Stimulated activated memory B cell treated with anti-CD40 and anti-IgM and Interleukin-4, amounts not matched to agents 10 μg/mL and 1 μg/mL and 100 μg/mL, for 72 hours (primary cell): Measurements from ENCODE around the gene DOCK1.

ENCODE experiments used
- ATAC-seq: fragments of 150-1000 bp; cut with Tn5 transposase; 2 replicates; pipeline ENCODE4 v1.10.0; 2021
- H3K27ac Mint-ChIP-seq: one replicate; pipeline ENCODE4 v1.8.0; 2022; ENCODE audit warnings: mild to moderate bottlenecking, mixed read lengths
- H3K27me3 Mint-ChIP-seq: one replicate; pipeline ENCODE4 v1.8.0; 2022; ENCODE audit warnings: mixed read lengths
- H3K36me3 Mint-ChIP-seq: one replicate; pipeline ENCODE4 v1.8.0; 2022; ENCODE audit warnings: mixed read lengths
- H3K4me1 Mint-ChIP-seq: one replicate; pipeline ENCODE4 v1.8.0; 2022; ENCODE audit warnings: mixed read lengths
- H3K4me3 Mint-ChIP-seq: one replicate; pipeline ENCODE4 v1.8.0; 2022; ENCODE audit warnings: mild to moderate bottlenecking, moderate library complexity, mixed read lengths
- H3K9me3 Mint-ChIP-seq: one replicate; pipeline ENCODE4 v1.8.0; 2022; ENCODE audit warnings: mixed read lengths

The DOCK1 gene

DNA sequence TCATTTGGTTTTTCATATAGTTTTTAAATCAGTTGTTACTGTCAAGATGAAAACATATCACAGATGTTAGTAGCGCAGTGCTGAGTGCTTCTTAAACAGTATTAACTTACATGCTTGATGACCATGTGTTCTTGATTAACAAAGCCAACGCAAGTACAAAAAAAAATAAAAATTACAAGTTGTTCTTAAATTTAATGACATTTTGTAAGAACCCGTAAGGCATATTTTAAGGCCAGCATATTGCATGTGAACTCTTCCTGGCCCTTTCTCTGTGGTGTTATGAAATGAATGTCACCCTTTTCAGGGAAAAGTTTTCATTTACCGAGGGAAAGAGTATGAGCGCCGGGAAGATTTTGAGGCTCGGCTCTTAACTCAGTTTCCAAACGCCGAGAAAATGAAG is 503.5 kb downstream of the DOCK1 start:
- no peaks in the 10 kb centered on the region for H3K4me1 Mint-ChIP-seq
- no peak for ATAC-seq
- H3K27me3 Mint-ChIP-seq = no peaks in the 10 kb centered on the region
- no peaks in the 10 kb centered on the region for H3K36me3 Mint-ChIP-seq
- peaks cover 5% of the 10 kb centered on the region for H3K9me3 Mint-ChIP-seq
- no peak overlapping the region for H3K4me3 Mint-ChIP-seq
- no peak overlapping the region for H3K27ac Mint-ChIP-seq

DNA sequence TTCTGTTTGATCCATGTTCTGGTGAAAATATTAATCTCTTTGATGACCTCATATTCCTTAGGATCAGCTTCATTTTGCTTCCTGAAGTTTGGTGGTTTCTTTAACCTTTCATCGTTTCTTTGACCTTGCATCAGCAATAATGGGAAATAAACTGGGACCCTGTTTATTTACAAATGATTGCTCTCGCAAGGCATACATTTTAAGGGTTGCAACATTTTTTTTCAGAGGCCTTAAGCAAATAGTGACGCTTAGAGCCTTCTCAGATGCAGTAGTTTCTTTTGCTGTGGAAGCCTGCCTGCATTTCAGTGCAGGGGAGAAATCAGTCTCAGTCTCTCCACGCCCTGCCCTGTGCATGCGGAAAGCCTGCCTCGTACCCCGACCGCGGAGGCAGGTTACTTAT is 504.8 kb downstream of the DOCK1 start:
- no peaks in the 10 kb centered on the region for H3K4me1 Mint-ChIP-seq
- no peak overlapping the region for H3K27ac Mint-ChIP-seq
- H3K27me3 Mint-ChIP-seq = no peaks in the 10 kb centered on the region
- no peaks in the 10 kb centered on the region for H3K36me3 Mint-ChIP-seq
- no peak for ATAC-seq
- no peak overlapping the region for H3K4me3 Mint-ChIP-seq
- H3K9me3 Mint-ChIP-seq = peaks cover 3% of the 10 kb centered on the region

DNA sequence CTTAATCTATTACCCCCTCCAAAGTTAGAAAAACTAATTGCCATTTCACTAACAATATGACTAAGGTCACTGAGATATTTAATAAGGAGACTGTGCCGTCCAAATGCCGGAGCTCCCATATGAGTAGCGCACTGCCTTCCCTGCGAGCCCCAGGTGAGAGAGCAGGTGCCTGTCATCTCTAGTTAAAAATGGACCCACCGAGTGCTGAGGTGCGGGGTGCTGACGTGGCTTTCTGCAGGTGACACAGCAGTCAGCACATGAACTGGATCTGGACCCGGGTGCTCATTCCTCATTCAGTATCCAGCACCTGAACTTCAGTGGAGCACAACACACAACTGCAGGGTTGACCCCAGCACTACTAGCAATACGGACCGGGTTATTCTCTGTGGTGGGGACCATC is 505.8 kb downstream of the DOCK1 start:
- Mint-ChIP-seq H3K9me3 (peaks cover 3% of the 10 kb centered on the region), H3K27me3 (no peaks in the 10 kb centered on the region), H3K36me3 (no peaks in the 10 kb centered on the region), H3K4me3 (no peak overlapping the region), H3K27ac (no peak overlapping the region), H3K4me1 (no peaks in the 10 kb centered on the region)
- no peak for ATAC-seq

DNA sequence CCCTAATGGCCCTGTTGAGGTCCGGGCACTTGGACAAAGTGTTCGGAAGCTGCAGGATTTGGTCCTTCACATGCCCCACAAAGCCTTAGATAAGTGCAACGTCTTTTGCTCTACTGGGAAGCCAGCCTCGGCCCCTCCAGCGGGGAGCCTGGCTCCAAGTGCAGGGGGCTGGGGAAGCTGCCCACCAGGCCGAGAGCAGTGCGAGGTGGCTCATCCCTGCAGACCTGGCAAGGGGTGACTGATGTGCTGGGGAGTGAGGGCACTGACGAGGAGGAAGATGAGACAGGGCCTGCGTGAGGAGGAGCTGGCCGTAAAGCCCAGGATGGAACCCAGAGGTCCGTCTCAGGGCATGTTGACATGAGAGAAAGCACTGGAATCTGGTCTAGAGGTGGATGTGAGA is 508.1 kb downstream of the DOCK1 start:
- Mint-ChIP-seq H3K36me3 (no peaks in the 10 kb centered on the region), H3K27me3 (no peaks in the 10 kb centered on the region)

DNA sequence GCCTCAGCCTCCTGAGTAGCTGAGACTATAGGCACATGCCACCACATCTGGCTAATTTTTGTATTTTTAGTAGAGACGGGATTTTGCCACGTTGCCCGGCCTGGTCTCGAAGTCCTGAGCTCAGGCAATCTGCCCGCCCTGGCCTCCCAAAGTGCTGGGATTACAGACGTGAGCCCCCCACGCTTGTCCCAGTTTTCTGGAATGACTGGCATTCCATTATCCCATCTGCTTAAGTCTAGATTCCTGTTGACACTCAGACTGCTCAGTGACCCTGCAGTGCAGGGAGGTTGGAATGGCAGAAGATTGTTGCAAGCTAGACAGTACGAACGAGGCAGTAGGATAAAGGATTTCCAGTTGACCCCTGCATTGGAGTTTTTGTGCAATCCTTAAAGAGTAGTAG is 508.8 kb downstream of the DOCK1 start:
- H3K4me3 Mint-ChIP-seq = no peak overlapping the region
- no peaks in the 10 kb centered on the region for H3K36me3 Mint-ChIP-seq
- H3K27me3 Mint-ChIP-seq = no peaks in the 10 kb centered on the region
- no peak for ATAC-seq
- H3K4me1 Mint-ChIP-seq = no peaks in the 10 kb centered on the region
- no peak overlapping the region for H3K27ac Mint-ChIP-seq
- H3K9me3 Mint-ChIP-seq = peaks cover 2% of the 10 kb centered on the region

More for the DNA sequence above, 508.1 kb downstream of the DOCK1 start:
- peaks cover 2% of the 10 kb centered on the region for H3K9me3 Mint-ChIP-seq
- no peak overlapping the region for H3K4me3 Mint-ChIP-seq
- H3K27ac Mint-ChIP-seq = no peak overlapping the region
- ATAC-seq = no peak
- H3K4me1 Mint-ChIP-seq = no peaks in the 10 kb centered on the region

DNA sequence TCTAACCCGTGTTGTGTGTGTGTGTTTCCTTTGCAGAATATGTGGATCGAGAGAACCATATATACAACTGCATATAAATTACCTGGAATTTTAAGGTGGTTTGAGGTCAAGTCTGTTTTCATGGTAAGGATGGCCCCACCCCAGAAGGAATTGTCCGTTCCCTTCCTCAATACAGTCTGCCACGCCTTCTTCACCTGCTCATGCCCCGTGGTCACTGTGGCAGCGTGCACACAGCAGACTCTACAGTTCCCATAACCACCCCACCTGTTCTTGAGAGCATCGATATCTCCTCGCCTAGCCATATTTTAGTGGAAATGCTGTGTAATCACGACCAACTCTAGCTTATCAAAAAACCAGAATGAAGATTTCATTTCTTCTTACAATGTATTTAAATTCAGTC is 509.9 kb downstream of the DOCK1 start:
- no peak overlapping the region for H3K4me3 Mint-ChIP-seq
- H3K9me3 Mint-ChIP-seq = peaks cover 2% of the 10 kb centered on the region
- H3K36me3 Mint-ChIP-seq = no peaks in the 10 kb centered on the region
- ATAC-seq = no peak
- H3K4me1 Mint-ChIP-seq = no peaks in the 10 kb centered on the region
- H3K27ac Mint-ChIP-seq = no peak overlapping the region
- H3K27me3 Mint-ChIP-seq = no peaks in the 10 kb centered on the region

DNA sequence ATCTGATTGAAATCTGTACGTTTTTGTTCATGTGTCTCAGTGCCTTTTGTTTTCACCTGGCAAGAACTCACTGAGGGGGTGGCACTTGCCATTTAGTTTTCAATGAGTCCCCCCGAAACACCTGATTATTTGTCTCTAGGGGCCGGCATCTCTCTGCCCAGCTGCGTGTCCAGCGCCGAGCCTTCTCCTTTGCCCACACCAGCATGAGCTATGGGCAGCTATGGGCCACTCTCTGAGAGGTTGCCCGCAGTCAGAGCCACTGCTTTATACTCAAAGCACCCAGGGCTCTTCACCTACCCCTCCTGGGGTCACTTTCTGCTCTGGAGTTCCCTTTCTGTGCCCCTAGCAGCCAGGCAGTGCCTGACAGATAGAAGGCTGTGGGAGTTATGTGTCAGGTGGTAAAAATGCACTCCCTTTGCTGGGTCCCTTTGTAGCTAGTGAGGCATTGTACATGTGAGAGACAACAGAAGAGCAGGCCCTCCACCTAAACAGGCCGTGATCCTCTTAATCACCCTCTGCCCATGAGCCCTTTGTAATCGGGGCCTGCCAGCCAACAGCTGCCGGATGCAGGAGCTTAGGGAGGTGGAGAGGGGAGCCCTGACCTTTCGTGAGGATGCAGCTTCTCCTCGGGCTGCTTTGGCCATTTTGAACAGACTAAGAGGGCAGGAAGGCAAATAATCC is 510.8 kb downstream of the DOCK1 start:
- Mint-ChIP-seq H3K27me3 (no peaks in the 10 kb centered on the region), H3K36me3 (no peaks in the 10 kb centered on the region), H3K4me1 (no peaks in the 10 kb centered on the region), H3K4me3 (no peak overlapping the region), H3K9me3 (peaks cover 2% of the 10 kb centered on the region), H3K27ac (no peak overlapping the region)
- ATAC-seq = no peak

GRCh38 chr10:127417031-127417430 is 511.8 kb downstream of the DOCK1 start:
- no peaks in the 10 kb centered on the region for H3K4me1 Mint-ChIP-seq

GRCh38 chr10:127417686-127418401 is 512.6 kb downstream of the DOCK1 start:
- H3K27ac Mint-ChIP-seq = no peak overlapping the region
- no peaks in the 10 kb centered on the region for H3K27me3 Mint-ChIP-seq
- no peak overlapping the region for H3K4me3 Mint-ChIP-seq
- H3K36me3 Mint-ChIP-seq = no peaks in the 10 kb centered on the region
- ATAC-seq = no peak
- peaks cover 6% of the 10 kb centered on the region for H3K9me3 Mint-ChIP-seq
- H3K4me1 Mint-ChIP-seq = no peaks in the 10 kb centered on the region

More at GRCh38 chr10:127417031-127417430, 511.8 kb downstream of the DOCK1 start:
- Mint-ChIP-seq H3K9me3 (peaks cover 6% of the 10 kb centered on the region), H3K36me3 (no peaks in the 10 kb centered on the region), H3K27ac (no peak overlapping the region), H3K4me3 (no peak overlapping the region), H3K27me3 (no peaks in the 10 kb centered on the region)
- no peak for ATAC-seq

- no peaks in the 10 kb centered on the region for H3K4me1 Mint-ChIP-seq
- H3K27ac Mint-ChIP-seq = no peak overlapping the region
- no peaks in the 10 kb centered on the region for H3K27me3 Mint-ChIP-seq
- no peaks in the 10 kb centered on the region for H3K36me3 Mint-ChIP-seq
- H3K9me3 Mint-ChIP-seq = peaks cover 6% of the 10 kb centered on the region
- H3K4me3 Mint-ChIP-seq = no peak overlapping the region
- no peak for ATAC-seq
Observed at GRCh38 chr10:127418536-127419168, 513.4 kb downstream of the DOCK1 start.

GRCh38 chr10:127420138-127420684 is 515.0 kb downstream of the DOCK1 start:
- Mint-ChIP-seq H3K27ac (no peak overlapping the region), H3K4me1 (no peaks in the 10 kb centered on the region), H3K36me3 (no peaks in the 10 kb centered on the region), H3K4me3 (no peak overlapping the region), H3K9me3 (peaks cover 6% of the 10 kb centered on the region), H3K27me3 (no peaks in the 10 kb centered on the region)
- ATAC-seq = peak; percentile 7

DNA sequence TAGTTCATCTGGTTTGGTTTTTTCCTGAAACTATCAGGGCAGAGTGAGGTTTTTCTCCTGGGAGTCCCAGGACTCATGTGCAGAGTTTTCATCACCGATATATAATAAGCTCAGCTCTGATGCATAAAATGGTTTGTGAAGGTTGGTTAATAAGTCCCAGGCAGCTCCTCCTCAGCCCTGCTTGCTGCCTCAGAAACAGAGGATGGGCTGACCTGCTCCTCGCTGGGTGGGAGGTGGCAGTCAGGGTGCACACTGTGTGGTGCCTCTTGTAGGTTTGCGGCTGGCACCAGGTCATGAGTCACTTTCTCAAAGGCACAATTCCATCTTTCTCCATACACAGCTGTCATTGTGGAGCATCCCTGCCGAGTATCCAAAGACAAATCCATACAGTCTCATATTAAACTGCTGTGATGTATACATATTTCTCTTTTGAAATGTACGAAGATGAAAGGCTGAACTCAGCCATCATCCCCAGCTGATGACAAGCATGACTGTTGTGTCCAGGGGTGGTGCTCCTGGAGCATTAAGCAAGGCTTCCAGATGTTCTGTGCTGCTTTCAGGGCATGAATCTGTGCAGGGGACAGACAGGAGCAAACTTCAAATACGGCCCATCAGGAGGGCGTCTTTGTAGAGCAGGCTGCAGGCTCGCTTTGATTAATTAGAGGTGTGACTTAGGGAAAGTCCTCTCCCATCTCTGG is 518.1 kb downstream of the DOCK1 start:
- Mint-ChIP-seq H3K4me3 (no peak overlapping the region), H3K27me3 (no peaks in the 10 kb centered on the region), H3K9me3 (peaks cover 4% of the 10 kb centered on the region), H3K27ac (no peak overlapping the region), H3K36me3 (no peaks in the 10 kb centered on the region), H3K4me1 (no peaks in the 10 kb centered on the region)
- no peak for ATAC-seq

GRCh38 chr10:127424594-127425264 is 519.5 kb downstream of the DOCK1 start:
- Mint-ChIP-seq H3K4me1 (no peaks in the 10 kb centered on the region), H3K36me3 (no peaks in the 10 kb centered on the region), H3K9me3 (peaks cover 4% of the 10 kb centered on the region), H3K27ac (no peak overlapping the region), H3K4me3 (no peak overlapping the region), H3K27me3 (no peaks in the 10 kb centered on the region)
- ATAC-seq = no peak

DNA sequence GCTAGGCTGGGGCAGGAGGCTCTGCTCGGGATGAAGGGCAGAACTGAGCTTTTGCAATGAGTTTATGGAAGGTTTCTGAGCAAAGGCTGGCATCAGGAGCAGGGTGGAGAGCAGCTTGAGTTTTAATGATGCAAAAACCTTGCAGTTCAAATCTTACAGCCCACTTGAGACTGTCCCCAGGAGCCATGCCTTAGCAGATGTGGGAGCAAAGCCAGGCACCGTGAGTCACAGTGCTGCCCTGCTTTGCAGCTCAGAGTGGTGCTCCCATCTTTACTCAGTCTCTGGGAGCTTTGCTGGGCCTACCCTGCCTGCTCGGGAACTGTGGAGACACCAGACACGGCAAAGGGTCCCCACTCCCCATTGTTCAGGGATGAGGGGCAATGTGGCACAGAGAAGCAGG is 521.5 kb downstream of the DOCK1 start:
- H3K9me3 Mint-ChIP-seq = no peaks in the 10 kb centered on the region
- H3K27ac Mint-ChIP-seq = no peak overlapping the region
- no peaks in the 10 kb centered on the region for H3K36me3 Mint-ChIP-seq
- H3K4me3 Mint-ChIP-seq = no peak overlapping the region
- no peak for ATAC-seq
- no peaks in the 10 kb centered on the region for H3K4me1 Mint-ChIP-seq
- H3K27me3 Mint-ChIP-seq = no peaks in the 10 kb centered on the region

DNA sequence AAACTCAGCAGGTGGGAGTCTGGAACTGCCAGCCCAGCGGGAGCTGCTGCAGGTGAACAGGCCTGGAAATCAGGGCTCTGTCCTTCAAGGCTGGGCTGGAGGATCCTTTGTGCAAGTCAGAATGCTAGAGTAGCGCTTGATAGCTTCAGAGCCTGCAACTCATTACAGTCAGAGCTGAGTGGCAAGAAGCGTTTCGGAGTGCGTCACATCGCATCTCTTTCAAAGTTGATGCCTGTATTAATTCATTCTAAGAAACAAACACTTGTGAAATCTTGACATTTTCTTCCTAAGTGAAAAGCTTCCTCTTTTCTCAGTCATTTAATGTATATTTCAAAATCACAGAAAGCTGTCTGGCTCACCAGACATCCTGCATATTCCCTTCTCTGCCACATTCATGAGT is 522.7 kb downstream of the DOCK1 start:
- Mint-ChIP-seq H3K4me3 (no peak overlapping the region), H3K9me3 (no peaks in the 10 kb centered on the region), H3K36me3 (no peaks in the 10 kb centered on the region), H3K27me3 (no peaks in the 10 kb centered on the region), H3K27ac (no peak overlapping the region), H3K4me1 (no peaks in the 10 kb centered on the region)
- no peak for ATAC-seq
